ENCODE measurements around the gene NLRC4. TPM values are rescaled to one million over a fixed set of nuclear protein-coding genes. Genes with fewer than 3 reads are reported as not detected.

Gene NLRC4
- total and polyA plus RNA-seq, 2 of the 4 experiments (the other 2 are of a cell fraction) = not detected

DNA sequence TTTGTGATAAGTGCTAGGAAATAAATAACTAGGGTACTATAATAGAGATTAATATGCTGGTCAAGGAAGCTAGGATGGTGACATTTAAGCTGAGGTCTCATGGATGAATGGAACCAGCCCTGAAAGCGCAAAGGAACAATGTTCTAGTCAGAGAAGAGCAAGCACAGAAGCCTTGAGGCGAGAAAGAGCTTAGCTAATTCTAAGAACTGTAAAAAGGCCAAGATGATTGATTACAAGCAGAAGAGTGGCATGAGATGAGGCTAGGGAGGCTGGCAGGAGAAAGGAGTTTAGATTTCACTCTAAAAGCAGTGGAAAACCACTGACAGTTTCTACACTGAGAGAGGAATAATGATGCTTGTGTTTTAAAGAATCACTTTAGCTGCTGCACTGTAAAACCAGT lies 9.6 kb upstream of the NLRC4 start:
- H4K20me1 ChIP-seq (ENCODE audit: insufficient read depth, low read length) = no peaks in the 10 kb centered on the region
- no peak overlapping the region for H4K91ac ChIP-seq (ENCODE audit: insufficient read depth, low read depth, low read length)
- H4K5ac ChIP-seq (ENCODE audit: low read depth, low read length) = no peak overlapping the region
- no peak overlapping the region for H3K4ac ChIP-seq (ENCODE audit: low read depth, low read length)
- no peak overlapping the region for H3K18ac ChIP-seq (ENCODE audit: low read depth, low read length)
- no peak overlapping the region for H3K9ac ChIP-seq (ENCODE audit: low read depth, low read length)
- H3K27ac ChIP-seq (ENCODE audit: insufficient read depth, low read length) = no peak overlapping the region
- no peak overlapping the region for H2BK15ac ChIP-seq (ENCODE audit: low read depth, low read length)
- intact Hi-C loops (cut with micrococcal nuclease) = no loop called here
- WGBS, 2 experiments (ENCODE audit: extremely low coverage in 2 of 2, insufficient read length in 1 of 2) = 0% methylated on average over 1 of the region's 2 CpGs; no CpG with 5 or more reads in 1 of the 2 experiments
- peaks cover 0 to 8% of the 10 kb centered on the region in 2 experiments; a peak in 2 of 4 replicates for H3K79me1 ChIP-seq (ENCODE audit: low read depth in 1 of 2, low read length in 2 of 2)
- H3K36me3 ChIP-seq (ENCODE audit: control insufficient read depth, insufficient read depth, low read length) = no peaks in the 10 kb centered on the region
- no peak overlapping the region for H2BK20ac ChIP-seq (ENCODE audit: low read depth, low read length)
- H3K23ac ChIP-seq (ENCODE audit: low read depth, low read length) = no peak overlapping the region
- no peak overlapping the region for H2AFZ ChIP-seq (replicated peaks; ENCODE audit: low read length, poor library complexity)
- H2BK5ac ChIP-seq (ENCODE audit: low read depth, low read length, poor library complexity, severe bottlenecking) = no peak overlapping the region
- 0 out of 2 replicates have a peak, but pooled peaks cover 2% of the 10 kb centered on the region for H3K4me1 ChIP-seq (ENCODE audit: control insufficient read depth, insufficient read depth, low read length)
- no peak overlapping the region for H4K8ac ChIP-seq (ENCODE audit: low read depth in 2 of 2, low read length in 2 of 2)
- BruUV-seq (replicated peaks) = no TSS peak
- no peak for ATAC-seq (ENCODE audit: low read depth)
- peaks cover 4% of the 10 kb centered on the region for H3K27me3 ChIP-seq (ENCODE audit: control insufficient read depth, insufficient read depth, low read length)
- no peak overlapping the region for H2BK120ac ChIP-seq (ENCODE audit: low read depth, low read length)
- H3K9me3 ChIP-seq (ENCODE audit: control insufficient read depth, insufficient read depth, low read length) = no peaks in the 10 kb centered on the region
- TF ChIP-seq MXI1 (IDR thresholded peaks at IDR 0.05; ENCODE audit: borderline replicate concordance, low read depth, low read length) (no peak), RCOR1 (IDR thresholded peaks at IDR 0.05; ENCODE audit: insufficient replicate concordance, low read length) (no peak), RAD21 (IDR thresholded peaks at IDR 0.05; ENCODE audit: low read length) (no peak), SMC3 (IDR thresholded peaks at IDR 0.05; ENCODE audit: low read depth, low read length) (no peak), RFX5 (IDR thresholded peaks at IDR 0.05; ENCODE audit: low read depth, low read length) (no peak), POLR2A (IDR thresholded peaks at IDR 0.05; ENCODE audit: low read depth, low read length) (no peak), MAZ (IDR thresholded peaks at IDR 0.05; ENCODE audit: borderline replicate concordance, low read depth, low read length) (no peak), CHD1 (IDR thresholded peaks at IDR 0.05; ENCODE audit: low read depth, low read length) (no peak), CEBPB (IDR thresholded peaks at IDR 0.05; ENCODE audit: low read depth, low read length) (no peak), MAFK (IDR thresholded peaks at IDR 0.05; ENCODE audit: low read depth, low read length) (no peak)
- TF ChIP-seq, protein P1, sequence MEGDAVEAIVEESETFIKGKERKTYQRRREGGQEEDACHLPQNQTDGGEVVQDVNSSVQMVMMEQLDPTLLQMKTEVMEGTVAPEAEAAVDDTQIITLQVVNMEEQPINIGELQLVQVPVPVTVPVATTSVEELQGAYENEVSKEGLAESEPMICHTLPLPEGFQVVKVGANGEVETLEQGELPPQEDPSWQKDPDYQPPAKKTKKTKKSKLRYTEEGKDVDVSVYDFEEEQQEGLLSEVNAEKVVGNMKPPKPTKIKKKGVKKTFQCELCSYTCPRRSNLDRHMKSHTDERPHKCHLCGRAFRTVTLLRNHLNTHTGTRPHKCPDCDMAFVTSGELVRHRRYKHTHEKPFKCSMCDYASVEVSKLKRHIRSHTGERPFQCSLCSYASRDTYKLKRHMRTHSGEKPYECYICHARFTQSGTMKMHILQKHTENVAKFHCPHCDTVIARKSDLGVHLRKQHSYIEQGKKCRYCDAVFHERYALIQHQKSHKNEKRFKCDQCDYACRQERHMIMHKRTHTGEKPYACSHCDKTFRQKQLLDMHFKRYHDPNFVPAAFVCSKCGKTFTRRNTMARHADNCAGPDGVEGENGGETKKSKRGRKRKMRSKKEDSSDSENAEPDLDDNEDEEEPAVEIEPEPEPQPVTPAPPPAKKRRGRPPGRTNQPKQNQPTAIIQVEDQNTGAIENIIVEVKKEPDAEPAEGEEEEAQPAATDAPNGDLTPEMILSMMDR (conservative IDR thresholded peaks at IDR 0.05; ENCODE audit: low read depth, low read length) = no peak
- TF ChIP-seq, protein P2, sequence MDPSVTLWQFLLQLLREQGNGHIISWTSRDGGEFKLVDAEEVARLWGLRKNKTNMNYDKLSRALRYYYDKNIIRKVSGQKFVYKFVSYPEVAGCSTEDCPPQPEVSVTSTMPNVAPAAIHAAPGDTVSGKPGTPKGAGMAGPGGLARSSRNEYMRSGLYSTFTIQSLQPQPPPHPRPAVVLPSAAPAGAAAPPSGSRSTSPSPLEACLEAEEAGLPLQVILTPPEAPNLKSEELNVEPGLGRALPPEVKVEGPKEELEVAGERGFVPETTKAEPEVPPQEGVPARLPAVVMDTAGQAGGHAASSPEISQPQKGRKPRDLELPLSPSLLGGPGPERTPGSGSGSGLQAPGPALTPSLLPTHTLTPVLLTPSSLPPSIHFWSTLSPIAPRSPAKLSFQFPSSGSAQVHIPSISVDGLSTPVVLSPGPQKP (IDR thresholded peaks at IDR 0.05; ENCODE audit: borderline replicate concordance, low read depth, low read length) = no peak
- TF ChIP-seq, protein P3, sequence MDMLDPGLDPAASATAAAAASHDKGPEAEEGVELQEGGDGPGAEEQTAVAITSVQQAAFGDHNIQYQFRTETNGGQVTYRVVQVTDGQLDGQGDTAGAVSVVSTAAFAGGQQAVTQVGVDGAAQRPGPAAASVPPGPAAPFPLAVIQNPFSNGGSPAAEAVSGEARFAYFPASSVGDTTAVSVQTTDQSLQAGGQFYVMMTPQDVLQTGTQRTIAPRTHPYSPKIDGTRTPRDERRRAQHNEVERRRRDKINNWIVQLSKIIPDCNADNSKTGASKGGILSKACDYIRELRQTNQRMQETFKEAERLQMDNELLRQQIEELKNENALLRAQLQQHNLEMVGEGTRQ (IDR thresholded peaks at IDR 0.05; ENCODE audit: low read depth, low read length) = no peak
- no peak overlapping the region for H2AK5ac ChIP-seq (ENCODE audit: low read depth, low read length)
- ChIA-PET POLR2A (ENCODE audit: unreplicated experiment) (no interaction called here), CTCF (interaction anchor here (0.5 kb wide), 1 partner anchor 162 kb away, joined by 4 read pairs; no protein-coding TSS in a partner anchor)
- no peaks in the 10 kb centered on the region for H3K9me1 ChIP-seq (ENCODE audit: insufficient read depth, low read length)
- H3K4me2 ChIP-seq (ENCODE audit: low read depth, low read length) = no peak overlapping the region
- dilution Hi-C loops (cut with HindIII; ENCODE audit: low sequenced_read_pairs, unreplicated experiment) = no loop called here
- no peak overlapping the region for H3K14ac ChIP-seq (replicated peaks; ENCODE audit: low read depth, low read length)
- DNase-seq = no peak
- in situ Hi-C loops (cut with MboI; ENCODE audit: low sequenced_read_pairs) = no loop called here
- H3K56ac ChIP-seq (ENCODE audit: extremely low read depth, insufficient read depth, low read length) = no peak overlapping the region
- no peak overlapping the region for H2AK9ac ChIP-seq (replicated peaks; ENCODE audit: low read depth, low read length, poor library complexity)
- H3K4me3 ChIP-seq (ENCODE audit: insufficient read depth, low read depth, low read length) = no peak overlapping the region
